HS-5 (cell line): ENCODE data around the gene PPIG.
"Not testable (repeated sequence)": the region's sequence is repeated elsewhere in the genome, so short reads cannot be mapped to it uniquely, and the experiment has no call there.

Source experiments
- DNase-seq: peaks from one replicate; pipeline ENCODE4 v3.0.0-alpha.2; 2012; ENCODE audit warnings: low read depth

PPIG gene

DNA sequence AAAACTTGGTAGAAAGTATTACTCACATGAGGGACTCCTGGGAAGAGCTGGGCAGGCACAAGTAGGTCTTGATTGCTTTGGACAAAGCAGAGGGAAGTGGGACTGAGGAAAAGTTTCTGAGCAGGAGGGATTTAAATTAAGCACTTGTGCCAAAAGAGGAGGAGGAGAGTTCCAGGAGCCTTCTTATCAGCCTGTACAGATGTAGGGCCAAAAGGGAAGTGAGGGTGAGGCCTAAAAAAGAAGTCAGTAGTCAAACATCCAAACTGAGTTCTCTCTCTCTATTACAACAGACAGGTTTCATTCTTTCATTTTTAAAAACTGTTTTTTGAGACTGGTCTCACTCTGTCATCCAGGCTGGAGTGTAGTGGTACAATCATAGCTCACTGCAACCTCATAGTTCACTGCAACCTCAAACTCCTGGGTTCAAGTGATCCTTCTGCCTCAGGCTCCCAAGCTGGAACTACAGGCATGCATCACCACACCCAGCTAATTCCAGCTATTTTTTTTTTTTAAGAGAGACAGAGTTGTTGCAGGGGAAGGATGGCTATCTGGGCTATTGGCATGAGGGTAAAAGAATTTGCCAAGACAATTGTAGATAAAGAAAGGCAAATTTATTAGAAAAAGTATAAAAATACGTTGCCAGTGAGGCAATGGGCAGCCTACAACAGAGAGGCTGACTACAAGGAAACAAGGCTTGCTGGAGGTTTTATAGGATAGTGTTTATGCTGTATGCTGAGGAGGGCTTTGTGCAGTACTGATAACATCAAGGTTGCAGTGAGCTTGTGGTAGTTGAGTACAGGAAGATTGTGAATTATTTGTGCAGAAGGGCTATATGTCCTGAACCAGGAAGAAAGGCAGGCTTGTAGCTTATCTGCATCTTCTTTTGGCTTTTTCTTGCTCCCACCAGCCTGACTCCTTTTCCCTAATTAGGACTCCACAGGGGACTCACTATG, 81.1 kb downstream of the PPIG start:
- no peak for DNase-seq

DNA sequence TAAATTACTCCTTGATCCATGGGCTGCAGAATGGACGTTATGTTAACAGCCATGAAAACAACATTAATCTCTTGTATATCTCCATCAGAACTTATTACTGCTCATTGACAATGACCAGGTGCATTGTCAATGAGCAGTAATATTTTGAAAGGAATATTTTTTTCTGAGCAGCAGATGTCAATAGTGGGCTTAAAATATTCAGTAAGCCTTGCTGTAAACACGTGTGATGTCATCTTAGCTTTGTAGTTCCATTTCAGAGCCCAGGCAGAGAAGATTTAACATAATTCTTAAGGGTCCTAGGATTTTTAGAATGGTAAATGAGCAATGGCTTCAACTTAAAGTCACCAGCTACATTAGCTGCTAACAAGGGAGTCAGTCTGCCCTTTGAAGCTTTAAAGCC, 83.4 kb downstream of the PPIG start:
- no peak for DNase-seq

DNA sequence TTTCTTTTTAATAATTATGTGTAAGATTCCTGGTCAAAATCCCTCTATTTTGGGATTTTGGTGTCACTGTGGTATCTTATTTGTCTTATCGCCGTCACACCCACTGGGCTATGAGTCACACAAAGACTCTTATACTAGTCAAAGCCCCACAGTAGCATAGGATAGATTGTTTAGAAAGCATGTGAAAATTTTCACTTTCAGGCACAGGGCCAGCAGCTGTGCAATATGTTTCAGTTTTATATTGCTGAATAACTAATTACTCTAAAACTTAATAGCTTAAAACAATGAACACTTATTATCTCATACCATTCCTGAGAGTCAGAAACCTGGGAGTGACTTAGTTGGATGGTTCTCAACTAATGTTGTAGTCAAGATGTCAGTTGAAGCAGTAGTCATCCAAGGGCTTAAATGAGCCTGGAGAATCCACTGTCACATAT, 86.1 kb downstream of the PPIG start:
- no peak for DNase-seq

DNA sequence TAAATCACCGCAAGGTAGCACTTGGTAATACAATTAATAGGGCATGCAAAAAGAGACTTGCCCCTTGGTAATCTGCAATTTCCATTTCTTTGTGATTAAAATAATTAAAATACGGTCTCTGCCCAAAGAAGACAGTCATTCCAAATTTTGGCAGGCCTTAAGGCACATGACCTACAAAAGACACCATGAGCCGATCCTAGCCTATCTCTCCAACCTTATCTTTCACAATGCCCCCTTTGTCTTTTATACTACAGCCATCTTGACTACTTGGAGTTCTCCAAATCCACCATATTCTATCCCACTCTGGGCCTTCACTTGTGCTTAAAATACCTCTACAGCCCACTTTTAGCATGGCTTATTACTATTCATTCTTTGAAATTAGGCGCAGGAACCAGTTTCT, 86.8 kb downstream of the PPIG start:
- DNase-seq = no peak

DNA sequence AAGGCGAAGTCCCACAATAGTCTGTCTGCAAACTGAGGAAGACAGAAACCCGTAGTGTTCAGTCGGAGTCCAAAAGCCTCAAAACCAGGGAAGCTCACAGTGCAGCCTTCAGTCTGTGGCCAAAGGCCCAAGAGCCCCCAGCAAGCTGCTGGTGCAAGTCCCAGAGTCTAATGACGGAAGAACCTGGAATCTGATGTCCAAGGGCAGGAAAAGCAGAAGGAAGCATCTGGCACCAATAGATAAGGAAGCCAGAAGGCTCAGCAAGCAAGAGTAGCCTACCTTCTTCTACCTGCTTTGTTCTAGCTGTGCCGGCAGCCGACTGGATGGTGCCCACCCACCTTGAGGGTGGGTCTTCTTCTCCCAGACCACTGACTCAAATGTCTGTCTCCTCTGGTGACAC, 88.3 kb downstream of the PPIG start:
- DNase-seq = no peak

DNA sequence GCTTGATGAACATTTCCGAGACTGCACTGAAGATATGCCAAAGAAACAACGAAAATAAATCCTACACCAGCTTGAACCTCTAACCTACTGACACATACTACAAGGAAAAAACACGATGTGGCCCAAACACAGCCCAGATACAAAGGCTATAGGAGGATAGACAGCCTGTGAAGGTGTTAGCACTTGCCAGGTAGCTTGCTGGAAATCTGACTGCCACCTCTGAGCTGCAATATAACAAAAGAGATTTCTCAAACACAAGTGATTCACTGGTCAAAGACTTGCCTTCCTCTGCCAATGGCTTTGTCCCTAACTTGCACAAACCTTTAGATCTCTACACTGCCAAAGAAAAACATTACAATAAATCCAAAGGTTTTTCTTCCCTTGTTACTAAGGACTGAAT, 89.0 kb downstream of the PPIG start:
- DNase-seq = no peak

DNA sequence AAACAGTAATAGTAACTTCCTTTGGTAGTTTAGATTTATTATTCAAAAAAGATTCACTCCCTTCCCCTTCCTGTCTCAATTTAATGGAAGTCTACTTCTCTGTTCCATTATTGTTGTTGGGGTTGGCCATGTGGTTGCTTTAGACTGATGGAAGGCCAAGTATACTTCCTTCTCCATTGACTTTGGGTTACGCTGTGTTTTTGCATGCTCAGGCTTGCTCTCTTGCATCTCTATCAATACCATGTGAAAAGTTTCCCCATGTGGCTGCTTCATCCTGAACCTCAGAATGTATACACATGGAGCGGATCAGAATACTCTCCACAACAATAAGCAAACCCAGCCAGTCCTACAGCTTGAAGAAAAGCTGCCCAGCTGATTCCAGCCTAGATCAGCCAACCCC, 89.8 kb downstream of the PPIG start:
- no peak for DNase-seq

DNA sequence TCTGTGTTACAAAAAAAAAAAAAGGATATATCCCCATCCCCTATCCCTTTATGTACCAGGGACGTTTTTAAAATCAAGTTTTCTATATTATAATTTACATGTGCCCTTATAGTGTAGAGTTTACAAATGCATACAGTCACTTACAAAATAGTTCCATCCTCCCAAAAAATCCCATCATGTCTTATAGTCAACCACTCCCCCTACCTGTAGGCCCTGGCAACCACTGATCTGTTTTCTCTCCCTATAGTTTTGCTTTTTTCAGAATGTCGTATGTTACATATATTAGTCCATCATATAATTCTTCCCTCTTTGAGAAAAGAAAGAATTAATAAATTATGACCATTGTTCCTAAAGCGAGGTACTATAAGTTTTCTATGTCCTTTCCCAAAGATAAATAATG, 92.2 kb downstream of the PPIG start:
- DNase-seq = no peak

DNA sequence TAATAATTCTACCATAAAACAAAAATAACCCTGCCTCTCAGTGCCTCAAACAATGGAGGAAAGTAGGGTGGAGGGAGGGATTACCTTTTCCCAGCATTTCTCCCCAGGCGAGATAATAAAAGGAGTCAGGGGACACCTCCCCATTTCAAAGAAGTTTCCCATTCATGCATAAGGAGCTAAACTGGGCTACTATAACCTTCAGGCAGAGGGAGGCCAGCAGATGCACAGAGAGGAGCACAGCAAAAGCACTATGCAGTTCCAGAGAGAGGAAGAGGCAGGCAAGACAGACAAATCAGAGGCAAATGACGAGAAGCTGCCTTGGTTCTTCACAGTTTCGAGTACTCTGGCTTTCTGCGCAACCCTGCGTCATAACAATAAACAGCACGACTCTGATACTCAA, 92.7 kb downstream of the PPIG start:
- DNase-seq = no peak

DNA sequence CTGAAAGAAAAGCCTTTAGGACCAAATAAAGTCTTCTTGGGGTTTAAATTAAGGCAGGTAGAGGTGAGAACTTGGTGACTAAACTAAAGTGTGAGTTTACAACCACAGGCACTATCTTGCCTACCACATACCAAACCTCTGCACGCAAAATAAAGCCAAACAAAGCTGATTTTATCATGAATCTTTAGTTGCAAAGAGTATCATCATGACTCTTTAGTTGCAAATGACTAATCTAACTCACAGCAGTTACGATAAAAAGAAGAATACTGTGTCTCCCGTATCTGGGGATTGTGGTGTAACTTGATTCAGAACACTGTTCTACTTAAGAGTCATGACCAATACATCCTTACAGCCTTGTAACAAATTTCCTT, 98.9 kb downstream of the PPIG start:
- DNase-seq = no peak

DNA sequence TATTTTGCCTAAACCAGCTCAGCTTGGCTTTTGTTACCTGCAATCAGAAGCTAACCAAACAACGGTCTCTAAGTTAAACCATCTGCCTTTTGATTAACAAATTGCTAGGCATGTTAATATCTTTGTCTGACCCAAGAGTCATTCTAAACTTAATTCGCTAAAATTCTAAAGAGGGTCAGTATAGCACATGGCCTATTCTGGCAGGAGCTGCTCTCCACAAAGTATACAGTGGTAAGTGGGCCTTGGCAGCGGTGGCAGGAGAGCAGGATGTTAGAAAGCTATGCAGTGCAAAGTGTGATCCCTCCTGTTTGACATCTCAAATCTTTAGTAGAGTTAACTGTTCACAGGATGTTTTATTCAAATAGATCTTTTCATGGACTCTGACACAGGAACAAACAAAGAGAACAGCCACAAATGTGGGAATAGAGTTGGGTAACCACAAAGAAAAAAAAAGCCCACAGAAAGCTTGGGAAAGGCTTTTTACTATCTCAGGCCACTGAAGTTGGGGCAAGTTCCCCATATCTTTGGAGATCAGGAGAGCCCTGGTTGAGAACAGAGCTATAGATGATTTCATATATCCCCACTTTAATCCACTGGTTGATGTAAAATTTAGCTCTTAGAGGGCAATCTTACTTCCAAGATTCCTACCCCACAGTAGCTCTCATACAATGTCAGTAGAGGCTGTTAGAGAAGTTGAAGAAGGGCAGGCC, 99.4 kb downstream of the PPIG start:
- no peak for DNase-seq

DNA sequence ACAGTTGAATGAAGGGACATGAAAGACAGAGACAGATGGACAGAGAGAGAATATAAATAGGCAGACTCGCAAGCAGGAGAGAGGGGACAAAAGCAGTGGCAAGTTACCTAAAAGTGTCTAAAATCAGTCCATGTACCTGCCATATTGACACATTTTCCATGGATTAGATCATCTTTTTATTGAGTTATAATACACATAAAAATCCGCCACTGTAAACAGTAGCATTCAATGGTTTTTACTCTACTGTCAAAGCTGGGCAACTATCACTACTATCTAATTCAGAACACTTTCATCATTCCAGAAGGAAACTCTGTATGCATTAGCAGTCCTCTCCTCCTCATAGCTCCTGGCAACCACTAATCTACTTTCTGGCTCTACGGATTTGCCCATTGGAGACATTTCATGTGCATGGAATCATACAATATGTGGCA, 100.0 kb downstream of the PPIG start:
- DNase-seq = no peak

DNA sequence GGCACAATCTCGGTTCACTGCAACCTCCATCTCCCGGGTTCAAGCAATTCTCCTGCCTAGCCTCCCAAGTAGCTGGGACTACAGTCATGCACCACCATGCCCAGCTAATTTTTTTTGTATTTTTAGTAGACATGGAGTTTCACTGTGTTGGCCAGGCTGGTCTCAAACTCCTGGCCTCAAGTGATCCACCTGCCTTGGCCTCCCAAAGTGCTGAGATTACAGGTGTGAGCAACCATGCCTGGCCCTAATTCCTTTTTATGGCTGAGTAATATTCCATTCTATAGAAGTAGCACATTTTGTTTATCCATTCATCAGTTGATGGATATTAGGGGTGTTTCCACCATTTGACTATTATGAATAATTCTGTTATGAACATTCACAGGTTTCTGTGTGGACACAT, 100.6 kb downstream of the PPIG start:
- DNase-seq = not testable (repeated sequence)

DNA sequence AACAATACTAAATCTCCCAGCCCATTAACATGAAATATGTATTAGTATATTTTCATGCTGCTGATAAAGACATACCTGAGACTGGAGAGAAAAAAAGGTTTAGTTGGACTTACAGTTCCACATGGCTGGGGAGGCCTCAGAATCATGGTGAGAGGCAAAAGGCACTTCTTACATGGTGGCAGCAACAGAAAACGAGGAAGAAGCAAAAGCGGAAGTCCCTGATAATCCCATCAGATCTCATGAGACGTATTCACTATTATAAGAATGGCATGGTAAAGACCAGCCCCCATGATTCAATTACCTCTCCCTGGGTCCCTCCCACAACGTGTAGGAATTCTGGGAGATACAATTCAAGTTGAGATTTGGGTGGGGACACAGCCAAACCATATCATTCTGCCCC, 102.7 kb downstream of the PPIG start:
- not testable (repeated sequence) for DNase-seq

DNA sequence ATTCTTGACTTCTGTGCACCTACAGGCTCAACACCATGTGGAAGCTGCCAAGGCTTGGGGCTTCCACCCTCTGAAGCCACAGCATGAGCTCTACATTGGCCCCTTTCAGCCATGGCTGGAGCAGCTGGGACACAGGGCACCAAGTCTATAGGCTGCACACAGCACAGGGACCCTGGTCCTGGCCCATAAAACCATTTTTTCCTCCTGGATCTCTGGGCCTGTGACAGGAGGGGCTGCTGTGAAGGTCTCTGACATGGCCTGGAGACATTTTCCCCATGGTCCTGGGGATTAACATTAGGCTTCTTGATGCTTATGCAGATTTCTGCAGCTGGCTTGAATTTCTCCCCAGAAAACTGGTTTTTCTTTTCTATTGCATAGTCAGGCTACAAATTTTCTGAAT, 103.8 kb downstream of the PPIG start:
- not testable (repeated sequence) for DNase-seq

DNA sequence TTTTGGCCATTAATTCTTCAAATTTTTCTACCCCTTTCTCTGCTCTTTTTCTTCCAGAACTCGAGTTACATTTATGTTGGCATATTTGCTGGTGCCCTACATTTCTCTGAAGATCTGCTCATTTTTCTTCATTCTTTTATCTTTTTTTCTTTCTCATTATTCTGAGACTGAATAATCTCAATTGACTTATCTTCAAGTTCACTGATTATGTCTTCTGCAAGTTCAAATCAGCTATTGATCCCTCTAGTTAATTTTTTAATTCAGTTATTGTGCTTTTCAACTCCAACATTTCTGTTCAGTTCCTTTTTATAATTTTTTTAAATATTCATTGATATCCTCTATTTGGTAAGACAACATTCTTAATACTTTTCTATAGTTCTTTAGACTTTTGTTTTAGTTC, 106.8 kb downstream of the PPIG start:
- DNase-seq = no peak
